Thymus (tissue), 11 donors: ENCODE data around the gene CKS1B. TPM values are rescaled to one million over a fixed set of nuclear protein-coding genes. Genes with fewer than 3 reads are reported as not detected.

Experiments
- DNase-seq, 9 donors: peaks; one replicate each; pipeline ENCODE4 v3.0.0-alpha.2; 2013; ENCODE audit warnings: low spot score in 9 of 9, low read depth in 6 of 9, missing footprints in 1 of 9
- H3K27ac ChIP-seq, 2 donors: one replicate each; pipeline ENCODE4 v1.5.1; 2013; ENCODE audit warnings: control low read depth in 1 of 2, low read depth in 1 of 2, low read length in 1 of 2, mild to moderate bottlenecking in 1 of 2, moderate library complexity in 1 of 2
- H3K27me3 ChIP-seq, 2 donors: one replicate each; pipeline ENCODE4 v1.5.1; 2013; ENCODE audit warnings: low read length in 1 of 2; ENCODE audit not compliant: control insufficient read depth in 2 of 2, insufficient read depth in 1 of 2
- H3K36me3 ChIP-seq, 2 donors: one replicate each; pipeline ENCODE4 v1.5.1; 2013; ENCODE audit warnings: low read length in 1 of 2, mild to moderate bottlenecking in 1 of 2, moderate library complexity in 1 of 2; ENCODE audit not compliant: control insufficient read depth in 2 of 2, insufficient read depth in 2 of 2
- H3K4me1 ChIP-seq, 2 donors: one replicate each; pipeline ENCODE4 v1.5.1; 2013; ENCODE audit warnings: low read length in 2 of 2; ENCODE audit not compliant: control insufficient read depth in 2 of 2, insufficient read depth in 2 of 2
- H3K4me3 ChIP-seq, 2 donors: one replicate each; pipeline ENCODE4 v1.5.1; 2013; ENCODE audit warnings: low read length in 2 of 2, control low read depth in 1 of 2, mild to moderate bottlenecking in 1 of 2
- H3K9me3 ChIP-seq, 2 donors: one replicate each; pipeline ENCODE4 v1.5.1; 2013; ENCODE audit warnings: low read length in 1 of 2, mild to moderate bottlenecking in 1 of 2; ENCODE audit not compliant: control insufficient read depth in 2 of 2, insufficient read depth in 1 of 2
- WGBS: extraction: QIAGEN DNeasy Blood & Tissue Kit; methylation state at CpG from one replicate; pipeline ENCODE4 v1.1.7; 2013; 5-methylcytosine and 5-hydroxymethylcytosine counted together
- polyA plus RNA-seq: library from polyadenylated mRNA; stranded (reverse); fragments of 200-250 nt; gene quantifications from one replicate; pipeline ENCODE4 v1.2.3, GENCODE V29; 2013
- total RNA-seq: library from RNA; stranded (reverse); fragments of 120-200 nt; gene quantifications from one replicate; pipeline ENCODE4 v1.2.4, GENCODE V29; 2013
- donor health status: healthy.

The CKS1B gene
- total and polyA plus RNA-seq, 2 donors = 32.8 to 113 TPM

GRCh38 chr1:155017946-155018316 is 43.5 kb downstream of the CKS1B start:
- H3K27me3 ChIP-seq = peaks cover 12 to 79% of the 10 kb centered on the region in 2 donors

GRCh38 chr1:155018617-155019348 is 44.3 kb downstream of the CKS1B start:
- Histone ChIP-seq H3K27ac (no peak overlapping the region), H3K36me3 (peaks cover 6 to 12% of the 10 kb centered on the region in 2 donors)
- 95% methylated on average over 8 of the region's 8 CpGs for WGBS

More at GRCh38 chr1:155017946-155018316, 43.5 kb downstream of the CKS1B start:
- Histone ChIP-seq H3K4me3 (no peak overlapping the region), H3K9me3 (peaks cover 6 to 10% of the 10 kb centered on the region in 2 donors), H3K36me3 (peaks cover 6 to 12% of the 10 kb centered on the region in 2 donors), H3K4me1 (peaks cover 42 to 68% of the 10 kb centered on the region in 2 donors), H3K27ac (no peak overlapping the region)
- WGBS = 44% methylated on average over 6 of the region's 6 CpGs
- DNase-seq = no peak

DNA sequence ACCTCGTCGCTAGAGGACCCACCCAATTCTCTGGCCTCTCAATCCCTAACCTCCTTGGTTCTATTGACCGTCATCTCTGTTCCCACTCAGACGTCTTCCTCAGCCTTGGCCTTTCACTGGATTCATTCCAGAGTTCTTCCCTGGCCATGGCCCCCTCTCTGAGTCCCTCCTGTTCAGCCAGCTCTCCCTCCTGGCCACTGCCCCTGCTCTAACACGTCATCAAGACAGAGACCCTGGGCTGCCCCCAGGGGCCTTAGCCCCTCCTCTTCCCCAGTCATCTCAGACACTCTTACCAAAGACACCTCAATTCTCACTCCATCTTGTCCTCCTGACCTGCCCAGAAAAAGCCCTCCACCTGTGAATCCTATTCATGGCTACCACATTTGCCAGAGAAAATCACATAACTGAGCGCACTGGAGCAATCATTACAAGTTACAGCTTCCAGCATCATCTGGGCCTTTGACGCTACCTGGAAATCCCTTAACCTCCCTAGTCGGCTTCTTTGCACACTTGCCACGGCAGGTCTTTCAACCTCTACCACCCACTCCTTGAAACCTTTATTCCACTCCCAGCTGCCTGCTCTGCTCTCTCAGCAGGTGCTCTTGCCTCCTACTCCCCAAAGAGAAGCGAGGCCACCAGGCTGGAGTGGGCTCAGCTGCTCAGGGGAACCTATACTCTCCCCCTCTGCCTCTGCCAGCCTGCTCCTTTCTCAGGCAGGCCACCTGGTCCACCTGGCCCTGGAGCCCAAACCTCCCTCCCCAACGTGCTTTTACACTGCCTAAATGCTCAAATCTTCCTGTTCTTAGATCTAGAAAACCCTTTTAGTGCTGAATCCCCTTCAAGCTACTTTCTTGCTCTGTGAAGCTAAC is 45.1 kb downstream of the CKS1B start:
- no peak for DNase-seq
- H3K4me3 ChIP-seq = no peak overlapping the region
- 80% methylated on average over 11 of the region's 11 CpGs for WGBS
- H3K36me3 ChIP-seq = peaks cover 6 to 7% of the 10 kb centered on the region in 2 donors
- peaks cover 12 to 83% of the 10 kb centered on the region in 2 donors for H3K27me3 ChIP-seq
- H3K9me3 ChIP-seq = peaks cover 5 to 10% of the 10 kb centered on the region in 2 donors
- H3K27ac ChIP-seq = peak overlapping the region in 1 of 2 donors; percentile 55
- peaks cover 35 to 52% of the 10 kb centered on the region in 2 donors for H3K4me1 ChIP-seq

More at GRCh38 chr1:155018617-155019348, 44.3 kb downstream of the CKS1B start:
- DNase-seq = no peak
- Histone ChIP-seq H3K4me1 (peaks cover 37 to 60% of the 10 kb centered on the region in 2 donors), H3K4me3 (no peak overlapping the region), H3K9me3 (peaks cover 6 to 10% of the 10 kb centered on the region in 2 donors), H3K27me3 (peaks cover 12 to 83% of the 10 kb centered on the region in 2 donors)

GRCh38 chr1:155022136-155022926 is 47.9 kb downstream of the CKS1B start:
- no peak overlapping the region for H3K27ac ChIP-seq
- no peaks in the 10 kb centered on the region for H3K36me3 ChIP-seq
- no peak overlapping the region for H3K4me3 ChIP-seq
- H3K9me3 ChIP-seq = peaks cover 3 to 7% of the 10 kb centered on the region in 2 donors
- H3K27me3 ChIP-seq = peaks cover 8 to 65% of the 10 kb centered on the region in 2 donors
- WGBS = 86% methylated on average over 8 of the region's 8 CpGs
- no peak for DNase-seq
- peaks cover 14 to 25% of the 10 kb centered on the region in 2 donors for H3K4me1 ChIP-seq

GRCh38 chr1:155022927-155023236 is 48.4 kb downstream of the CKS1B start:
- DNase-seq = no peak
- peaks cover 8 to 60% of the 10 kb centered on the region in 2 donors for H3K27me3 ChIP-seq
- peaks cover 9 to 19% of the 10 kb centered on the region in 2 donors for H3K4me1 ChIP-seq
- H3K27ac ChIP-seq = no peak overlapping the region
- WGBS = 67% methylated on average over 4 of the region's 4 CpGs
- H3K36me3 ChIP-seq = no peaks in the 10 kb centered on the region
- H3K9me3 ChIP-seq = peaks cover 0 to 1% of the 10 kb centered on the region in 2 donors
- H3K4me3 ChIP-seq = no peak overlapping the region

GRCh38 chr1:155023627-155024026 is 49.1 kb downstream of the CKS1B start:
- Histone ChIP-seq H3K4me3 (no peak overlapping the region), H3K4me1 (peaks cover 7 to 14% of the 10 kb centered on the region in 2 donors), H3K27me3 (peaks cover 8 to 53% of the 10 kb centered on the region in 2 donors), H3K36me3 (no peaks in the 10 kb centered on the region), H3K9me3 (no peaks in the 10 kb centered on the region), H3K27ac (no peak overlapping the region)
- DNase-seq = no peak
- 98% methylated on average over 5 of the region's 5 CpGs for WGBS

DNA sequence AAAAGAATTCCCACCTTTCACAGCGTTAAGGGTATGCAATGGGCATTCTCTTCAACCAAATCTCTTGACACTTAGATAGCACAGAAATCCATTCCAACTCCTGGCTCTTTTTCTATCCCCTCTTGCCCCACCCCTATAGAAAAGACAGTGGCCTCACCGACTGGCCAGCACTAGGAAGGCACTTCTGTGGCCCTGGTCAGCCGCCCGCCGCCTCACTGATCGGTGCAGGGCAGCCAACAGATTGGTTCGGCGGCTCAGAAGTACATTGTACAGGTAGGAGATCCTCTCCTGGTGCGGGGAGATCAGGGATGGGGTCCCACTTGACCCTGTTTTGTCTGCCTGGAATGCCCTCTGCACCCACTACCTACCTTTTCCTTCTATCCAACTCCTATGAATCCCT is 49.8 kb downstream of the CKS1B start:
- Histone ChIP-seq H3K4me3 (no peak overlapping the region), H3K4me1 (peaks cover 7% of the 10 kb centered on the region in 2 donors), H3K27me3 (peaks cover 8 to 51% of the 10 kb centered on the region in 2 donors), H3K36me3 (no peaks in the 10 kb centered on the region), H3K9me3 (no peaks in the 10 kb centered on the region), H3K27ac (no peak overlapping the region)
- DNase-seq = no peak
- 90% methylated on average over 9 of the region's 9 CpGs for WGBS

GRCh38 chr1:155026154-155026553 is 51.7 kb downstream of the CKS1B start:
- no peaks in the 10 kb centered on the region for H3K4me1 ChIP-seq
- DNase-seq = no peak
- no peak overlapping the region for H3K27ac ChIP-seq
- no peak overlapping the region for H3K4me3 ChIP-seq
- WGBS = 89% methylated on average over 9 of the region's 9 CpGs
- no peaks in the 10 kb centered on the region for H3K36me3 ChIP-seq
- peaks cover 8 to 56% of the 10 kb centered on the region in 2 donors for H3K27me3 ChIP-seq
- H3K9me3 ChIP-seq = peaks cover 0 to 6% of the 10 kb centered on the region in 2 donors
